OCI-LY3 (cell line): ENCODE results near the gene ZBTB32.
"Not testable (repeated sequence)": the region's sequence is repeated elsewhere in the genome, so short reads cannot be mapped to it uniquely, and the experiment has no call there.

Source experiments
- H2AFZ ChIP-seq: fragments of 200-600, 300-600 bp; shearing (Covaris generic); 2 replicates; pipeline ENCODE4 v1.6.0; 2014; ENCODE audit warnings: antibody characterized with exemption, low read depth, low read length
- H3K27ac ChIP-seq: fragments of 200-600, 300-600 bp; sonication (generic); 2 replicates; pipeline ENCODE4 v1.5.1; 2014; ENCODE audit warnings: mild to moderate bottlenecking, low read length, moderate library complexity, mixed read lengths
- H3K27me3 ChIP-seq: fragments of 200-600, 300-600 bp; sonication (generic); 2 replicates; pipeline ENCODE4 v1.6.1; 2014; ENCODE audit warnings: low read depth, low read length, mixed read lengths
- H3K36me3 ChIP-seq: fragments of 200-600, 300-600 bp; sonication (generic); replicated peaks from 2 replicates; pipeline ENCODE3; 2014; ENCODE audit warnings: low read depth, low read length, mixed read lengths
- H3K4me1 ChIP-seq: fragments of 300-600, 200-600 bp; sonication (generic); 2 replicates; pipeline ENCODE4 v1.6.1; 2014; ENCODE audit warnings: low read length, mixed read lengths
- H3K4me2 ChIP-seq: fragments of 200-600, 300-600 bp; sonication (generic); 2 replicates; pipeline ENCODE4 v1.6.1; 2014; ENCODE audit warnings: low read length, mixed read lengths
- H3K4me3 ChIP-seq: fragments of 300-600, 200-600 bp; sonication (generic); 2 replicates; pipeline ENCODE4 v1.5.1; 2014; ENCODE audit warnings: antibody characterized with exemption, mild to moderate bottlenecking, low read length, moderate library complexity
- H3K79me2 ChIP-seq: fragments of 300-600, 200-600 bp; shearing (Covaris generic); 2 replicates; pipeline ENCODE4 v1.6.1; 2014; ENCODE audit warnings: mild to moderate bottlenecking, low read length, mixed read lengths
- H3K9ac ChIP-seq: fragments of 300-600, 200-600 bp; shearing (Covaris generic); 2 replicates; pipeline ENCODE4 v1.6.0; 2014; ENCODE audit warnings: mild to moderate bottlenecking, low read length, moderate library complexity
- H3K9me3 ChIP-seq: fragments of 200-600, 300-600 bp; shearing (Covaris generic); 2 replicates; pipeline ENCODE4 v1.6.1; 2014; ENCODE audit warnings: low read length, mixed read lengths; ENCODE audit not compliant: insufficient read depth
- H4K20me1 ChIP-seq: fragments of 200-600, 300-600 bp; sonication (generic); 2 replicates; pipeline ENCODE4 v1.6.1; 2016; ENCODE audit warnings: low read length, mixed read lengths; ENCODE audit not compliant: insufficient read depth
- CTCF ChIP-seq: fragments of 200-600, 300-600 bp; sonication (generic); IDR thresholded peaks from 2 replicates; pipeline ENCODE4 v1.5.1; 2014; ENCODE audit warnings: antibody characterized with exemption, low read length, low read depth
- EZH2phosphoT487 ChIP-seq: fragments of 200-600 bp; shearing (Covaris generic); IDR thresholded peaks from 2 replicates; pipeline ENCODE4 v1.6.1; 2018; ENCODE audit warnings: antibody characterized with exemption, mixed run types, low read depth

ZBTB32 gene

GRCh38 chr19:35723671-35724070 lies 19.3 kb downstream of the ZBTB32 start:
- Histone ChIP-seq H4K20me1 (peaks cover 16% of the 10 kb centered on the region), H3K4me3 (no peak overlapping the region), H3K4me1 (peaks cover 8% of the 10 kb centered on the region), H3K36me3 (peaks cover 71% of the 10 kb centered on the region), H3K4me2 (no peak overlapping the region), H3K9me3 (no peaks in the 10 kb centered on the region), H2AFZ (no peak overlapping the region), H3K9ac (no peak overlapping the region), H3K27ac (no peak overlapping the region), H3K27me3 (no peaks in the 10 kb centered on the region), H3K79me2 (peaks cover 27% of the 10 kb centered on the region)
- no peak for TF ChIP-seq CTCF
- no peak for TF ChIP-seq EZH2phosphoT487

GRCh38 chr19:35724132-35724531 lies 19.8 kb downstream of the ZBTB32 start:
- H2AFZ ChIP-seq, H3K27ac ChIP-seq, H3K27me3 ChIP-seq, H3K9me3 ChIP-seq, H3K4me2 ChIP-seq, H3K4me3 ChIP-seq, H3K9ac ChIP-seq, H3K4me1 ChIP-seq: not testable (repeated sequence)
- peaks cover 75% of the 10 kb centered on the region for H3K36me3 ChIP-seq
- H4K20me1 ChIP-seq = peaks cover 11% of the 10 kb centered on the region
- H3K79me2 ChIP-seq = peaks cover 22% of the 10 kb centered on the region

DNA sequence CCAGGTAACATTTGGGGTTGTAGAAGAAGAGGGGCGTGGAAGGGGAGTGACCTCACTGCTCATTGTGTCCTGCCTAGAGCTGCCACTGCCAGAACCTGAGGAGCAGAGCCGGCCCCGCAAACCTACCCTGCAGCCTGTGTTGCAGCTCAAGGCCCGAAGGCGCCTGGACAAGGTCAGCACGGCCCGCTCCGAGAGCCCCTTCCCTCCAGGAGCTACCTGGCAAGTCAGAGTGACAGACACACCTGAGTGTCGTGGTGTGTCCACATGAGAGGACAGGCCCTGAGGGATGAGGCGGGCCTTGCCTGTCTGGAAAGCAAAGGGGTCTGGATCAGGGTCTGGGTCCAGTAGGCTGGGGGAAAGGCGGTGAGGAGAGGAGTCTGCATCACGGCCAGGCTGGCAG lies 20.2 kb downstream of the ZBTB32 start:
- H2AFZ ChIP-seq = no peak overlapping the region

GRCh38 chr19:35725216-35725861 lies 21.0 kb downstream of the ZBTB32 start:
- H3K27me3 ChIP-seq = no peaks in the 10 kb centered on the region
- peaks cover 10% of the 10 kb centered on the region; the same call in 1 of the 2 replicates for H3K79me2 ChIP-seq
- TF ChIP-seq EZH2phosphoT487 (no peak), CTCF (no peak)
- H3K9me3 ChIP-seq = no peaks in the 10 kb centered on the region
- no peaks in the 10 kb centered on the region for H3K4me1 ChIP-seq
- H2AFZ ChIP-seq = no peak overlapping the region
- no peak overlapping the region for H3K9ac ChIP-seq
- H3K36me3 ChIP-seq = peaks cover 80% of the 10 kb centered on the region
- no peak overlapping the region for H3K4me2 ChIP-seq
- peaks cover 4% of the 10 kb centered on the region for H4K20me1 ChIP-seq
- H3K27ac ChIP-seq = no peak overlapping the region
- no peak overlapping the region for H3K4me3 ChIP-seq

More for the DNA sequence above, 20.2 kb downstream of the ZBTB32 start:
- H3K4me3 ChIP-seq = no peak overlapping the region
- peaks cover 78% of the 10 kb centered on the region for H3K36me3 ChIP-seq
- no peak overlapping the region for H3K4me2 ChIP-seq
- peaks cover 18% of the 10 kb centered on the region for H3K79me2 ChIP-seq
- peaks cover under 1% of the 10 kb centered on the region for H3K4me1 ChIP-seq
- no peaks in the 10 kb centered on the region for H3K9me3 ChIP-seq
- no peak overlapping the region for H3K9ac ChIP-seq
- H3K27me3 ChIP-seq = no peaks in the 10 kb centered on the region
- no peak overlapping the region for H3K27ac ChIP-seq
- peaks cover 7% of the 10 kb centered on the region for H4K20me1 ChIP-seq
- TF ChIP-seq CTCF = no peak
- TF ChIP-seq EZH2phosphoT487 = no peak
